Fibroblast of mammary gland (primary cell): ENCODE data around the gene DCUN1D2.

Experiments
- DNase-seq: peaks from one replicate; pipeline ENCODE4 v3.0.0-alpha.2; 2010; ENCODE audit warnings: low read depth
- H3K4me3 ChIP-seq: 2 replicates; pipeline ENCODE4 v1.5.1; 2011; ENCODE audit warnings: low read depth, mild to moderate bottlenecking, low read length, moderate library complexity; ENCODE audit not compliant: control insufficient read depth
- CTCF ChIP-seq: conservative IDR thresholded peaks from 2 replicates; pipeline ENCODE4 v1.5.1; 2011; ENCODE audit warnings: low read depth, low read length, inconsistent platforms; ENCODE audit not compliant: control insufficient read depth, insufficient read depth

The DCUN1D2 gene

DNA sequence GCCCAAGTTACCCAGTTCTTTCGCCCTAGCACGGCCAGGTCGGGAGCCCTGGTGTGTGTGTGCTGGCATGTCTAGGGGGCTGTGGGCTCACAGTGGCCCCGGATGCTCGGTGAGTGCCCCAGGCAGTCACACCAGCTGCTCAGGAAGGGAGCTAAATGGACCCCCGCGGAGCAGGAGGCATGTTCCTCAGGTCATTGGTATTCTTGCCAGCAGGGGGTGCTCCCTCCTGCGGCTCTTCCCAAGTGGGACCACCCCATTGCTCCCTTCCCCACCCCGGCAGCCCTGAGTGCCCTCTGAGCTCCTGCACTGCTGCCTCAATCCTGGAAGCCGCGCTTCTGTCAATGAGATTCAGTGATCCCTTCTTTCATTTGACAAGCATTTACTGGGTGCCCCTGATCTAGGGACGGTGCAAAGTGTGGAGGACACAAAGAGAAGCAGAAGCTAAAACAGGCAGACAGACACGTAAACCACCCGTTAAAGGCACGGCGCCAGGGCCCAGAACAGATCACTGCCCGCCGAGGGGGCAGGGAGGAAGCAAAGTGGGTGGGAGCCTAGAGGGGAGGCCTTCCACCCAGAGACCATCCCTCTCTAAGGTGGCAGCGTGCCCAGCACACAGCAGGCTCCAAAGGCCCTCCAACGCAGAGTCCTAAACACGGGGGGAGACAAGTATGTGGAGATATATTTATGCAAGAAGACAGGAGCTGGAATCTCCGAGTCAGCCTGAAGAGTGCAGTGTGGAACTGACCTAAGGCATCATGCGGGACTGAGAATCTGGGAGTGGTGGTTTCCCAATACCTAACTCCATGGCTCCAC lies 32.1 kb downstream of the DCUN1D2 start:
- TF ChIP-seq CTCF: peak; percentile 39
- no peak overlapping the region for H3K4me3 ChIP-seq
- DNase-seq: peak; percentile 16

- no peak for DNase-seq
- H3K4me3 ChIP-seq: no peak overlapping the region
- no peak for TF ChIP-seq CTCF
These were observed 33.0 kb downstream of the DCUN1D2 start for GRCh38 chr13:113457510-113457909.

DNA sequence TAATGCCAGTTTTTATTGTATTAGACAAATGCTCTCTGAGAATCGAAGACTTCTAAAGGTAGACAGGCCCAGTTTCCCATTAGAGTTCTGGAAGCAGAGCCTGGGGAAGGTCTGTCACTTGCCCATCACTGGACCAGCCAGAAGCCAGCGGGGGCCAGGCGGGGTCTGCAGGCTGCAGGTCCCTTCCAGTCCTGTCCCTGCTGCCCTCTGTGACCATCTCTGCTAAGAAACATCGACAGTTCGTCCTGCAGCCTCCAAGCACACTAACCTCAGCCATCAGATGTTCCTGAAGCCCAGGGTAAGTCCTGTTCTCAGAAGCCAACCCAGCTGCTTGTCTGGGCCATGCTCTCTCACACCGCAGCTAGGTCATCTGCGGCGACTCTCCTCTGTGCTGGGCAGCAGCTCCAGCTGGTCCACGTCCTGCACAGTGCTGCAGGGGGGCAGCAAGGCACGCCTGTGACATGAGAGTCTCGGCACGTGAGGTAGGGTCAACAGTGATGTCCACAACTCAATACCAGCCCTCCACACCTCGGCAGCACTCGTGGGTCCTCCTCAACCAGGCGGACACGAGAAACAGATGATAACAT lies 34.3 kb downstream of the DCUN1D2 start:
- DNase-seq: no peak
- TF ChIP-seq CTCF: no peak

DNA sequence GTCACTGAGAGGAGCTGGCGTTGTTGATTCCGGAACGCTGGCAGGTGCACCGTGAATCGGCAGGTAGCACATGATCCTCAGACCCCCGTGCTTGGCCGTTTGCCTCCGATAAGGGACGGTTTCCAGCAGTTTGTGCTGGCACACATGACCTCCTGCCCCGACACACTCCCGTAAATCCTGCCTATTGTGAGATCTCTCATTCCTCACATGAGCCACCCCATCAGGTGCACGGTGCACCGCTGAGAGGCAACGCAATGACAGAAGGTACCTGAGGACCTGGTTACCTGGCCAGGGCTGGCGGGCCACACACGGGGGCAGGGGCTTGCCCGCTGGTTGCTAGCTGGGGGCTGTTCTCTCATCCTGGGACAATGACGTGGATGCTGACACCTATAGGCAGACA lies 35.1 kb downstream of the DCUN1D2 start:
- no peak for DNase-seq
- TF ChIP-seq CTCF: no peak
- no peak overlapping the region for H3K4me3 ChIP-seq

More for the DNA sequence above, 34.3 kb downstream of the DCUN1D2 start:
- H3K4me3 ChIP-seq: no peak overlapping the region

GRCh38 chr13:113454936-113455335 lies 35.6 kb downstream of the DCUN1D2 start:
- DNase-seq: no peak
- H3K4me3 ChIP-seq: no peak overlapping the region
- no peak for TF ChIP-seq CTCF

- no peak for TF ChIP-seq CTCF
- no peak for DNase-seq
- no peak within 1 kb of the TSS for H3K4me3 ChIP-seq
These were observed 37.3 kb downstream of the DCUN1D2 start, which contains the start of gene ADPRHL1 for GRCh38 chr13:113452942-113453901. ADPRHL1 (minus strand) TSS chr13:113453488; CDS start chr13:113453437, 51 bp downstream.
